GM13976 (cell line): ENCODE results near the gene TNS3.

Experiments used
- DNase-seq: peaks from one replicate; pipeline ENCODE4 v3.0.0; 2012; ENCODE audit warnings: low spot score
- CTCF ChIP-seq: IDR thresholded peaks from 2 replicates; pipeline ENCODE4 v1.5.1; 2012; ENCODE audit warnings: borderline replicate concordance, mild to moderate bottlenecking; ENCODE audit not compliant: insufficient read depth; ENCODE audit errors: extremely low read depth, missing control alignments, control extremely low read depth
- in situ Hi-C: fragments of 300-500 bp; cut with MboI; formaldehyde crosslinking; loops from one replicate; pipeline ENCODE4 v1.12.0; 2022; ENCODE audit warnings: low sequenced_read_pairs, mixed read lengths, inconsistent platforms; ENCODE audit not compliant: unreplicated experiment

The TNS3 gene

GRCh38 chr7:47622946-47623640 lies 41.2 kb upstream of the TNS3 start:
- no peak for DNase-seq
- in situ Hi-C loops: no loop called here
- TF ChIP-seq CTCF: no peak

GRCh38 chr7:47622586-47622945 lies 40.7 kb upstream of the TNS3 start:
- in situ Hi-C loops: no loop called here

GRCh38 chr7:47621979-47622561 lies 40.2 kb upstream of the TNS3 start:
- TF ChIP-seq CTCF: no peak
- in situ Hi-C loops: no loop called here
- no peak for DNase-seq

More at GRCh38 chr7:47622586-47622945, 40.7 kb upstream of the TNS3 start:
- no peak for DNase-seq
- no peak for TF ChIP-seq CTCF

GRCh38 chr7:47621347-47621746 lies 39.4 kb upstream of the TNS3 start:
- no peak for TF ChIP-seq CTCF
- in situ Hi-C loops: no loop called here
- DNase-seq: no peak

- TF ChIP-seq CTCF: no peak
- in situ Hi-C loops: no loop called here
- no peak for DNase-seq
These were observed 37.9 kb upstream of the TNS3 start for GRCh38 chr7:47619806-47620205.

- no peak for TF ChIP-seq CTCF
- in situ Hi-C loops: no loop called here
- DNase-seq: no peak
These were observed 35.2 kb upstream of the TNS3 start for GRCh38 chr7:47617131-47617530.

- DNase-seq: no peak
- TF ChIP-seq CTCF: no peak
- in situ Hi-C loops: no loop called here
These were observed 32.5 kb upstream of the TNS3 start for GRCh38 chr7:47614450-47614849.
